ENCODE measurements around the gene COL4A1. TPM values are rescaled to one million over a fixed set of nuclear protein-coding genes. Genes with fewer than 3 reads are reported as not detected.

Gene COL4A1
- total RNA-seq, 1 experiment from 2014 or later = 4.8 TPM

GRCh38 chr13:110244976-110245375 is 62.0 kb downstream of the COL4A1 start:
- H3K36me3 Mint-ChIP-seq (ENCODE audit: insufficient read depth, unreplicated experiment) = no peaks in the 10 kb centered on the region
- no peak overlapping the region for H3K27ac Mint-ChIP-seq (ENCODE audit: unreplicated experiment)
- no peak overlapping the region for H3K4me3 Mint-ChIP-seq (ENCODE audit: unreplicated experiment)
- Histone ChIP-seq H3K9me3 (no peaks in the 10 kb centered on the region), H3K4me3 (ENCODE audit: low read depth, low read length) (no peak overlapping the region), H3K4me1 (peaks cover 10% of the 10 kb centered on the region), H3K36me3 (ENCODE audit: control insufficient read depth, insufficient read depth, low read length) (no peaks in the 10 kb centered on the region), H3K27me3 (replicated peaks; ENCODE audit: control insufficient read depth, insufficient read depth, low read length) (no peaks in the 10 kb centered on the region)
- no peaks in the 10 kb centered on the region for H3K27me3 Mint-ChIP-seq (ENCODE audit: insufficient read depth, unreplicated experiment)
- BruUV-seq (replicated peaks) = no TSS peak
- no peaks in the 10 kb centered on the region for H3K9me3 Mint-ChIP-seq (ENCODE audit: unreplicated experiment)
- H3K4me1 Mint-ChIP-seq (ENCODE audit: low read depth, unreplicated experiment) = peaks cover 10% of the 10 kb centered on the region
- no peak for DNase-seq
- ChIA-PET POLR2A (no interaction called here), CTCF (no interaction called here)
- intact Hi-C loops (cut with micrococcal nuclease; ENCODE audit: unreplicated experiment) = no loop called here
- TF ChIP-seq CTCF (IDR thresholded peaks at IDR 0.05; ENCODE audit: insufficient read depth in 1 of 2, low read depth in 1 of 2, low read length in 1 of 2, severe bottlenecking in 1 of 2, unreplicated experiment in 1 of 2) = no peak

- H3K9me3 ChIP-seq = no peaks in the 10 kb centered on the region
- no peak overlapping the region for H3K4me3 ChIP-seq (ENCODE audit: low read depth, low read length)
- H3K4me3 Mint-ChIP-seq (ENCODE audit: unreplicated experiment) = no peak overlapping the region
- no peaks in the 10 kb centered on the region for H3K9me3 Mint-ChIP-seq (ENCODE audit: unreplicated experiment)
- no peak for TF ChIP-seq CTCF (IDR thresholded peaks at IDR 0.05; ENCODE audit: insufficient read depth in 1 of 2, low read depth in 1 of 2, low read length in 1 of 2, severe bottlenecking in 1 of 2, unreplicated experiment in 1 of 2)
- H3K27ac Mint-ChIP-seq (ENCODE audit: unreplicated experiment) = no peak overlapping the region
- H3K36me3 ChIP-seq (ENCODE audit: control insufficient read depth, insufficient read depth, low read length) = no peaks in the 10 kb centered on the region
- no peak for DNase-seq
- CTCF ChIA-PET = no interaction called here
- H3K27me3 Mint-ChIP-seq (ENCODE audit: insufficient read depth, unreplicated experiment) = no peaks in the 10 kb centered on the region
- peaks cover 10% of the 10 kb centered on the region for H3K4me1 ChIP-seq
- H3K36me3 Mint-ChIP-seq (ENCODE audit: insufficient read depth, unreplicated experiment) = no peaks in the 10 kb centered on the region
- intact Hi-C loops (cut with micrococcal nuclease; ENCODE audit: unreplicated experiment) = no loop called here
- H3K27me3 ChIP-seq (replicated peaks; ENCODE audit: control insufficient read depth, insufficient read depth, low read length) = no peaks in the 10 kb centered on the region
- peaks cover 10% of the 10 kb centered on the region for H3K4me1 Mint-ChIP-seq (ENCODE audit: low read depth, unreplicated experiment)
- POLR2A ChIA-PET = no interaction called here
- no TSS peak for BruUV-seq (replicated peaks)
Observed at GRCh38 chr13:110244071-110244830, 62.7 kb downstream of the COL4A1 start.

- Histone ChIP-seq H3K9me3 (no peaks in the 10 kb centered on the region), H3K27me3 (replicated peaks; ENCODE audit: control insufficient read depth, insufficient read depth, low read length) (no peaks in the 10 kb centered on the region), H3K4me3 (ENCODE audit: low read depth, low read length) (no peak overlapping the region), H3K4me1 (peaks cover 5% of the 10 kb centered on the region; the same call in 1 of the 2 replicates), H3K36me3 (ENCODE audit: control insufficient read depth, insufficient read depth, low read length) (no peaks in the 10 kb centered on the region)
- CTCF ChIA-PET = interaction anchor here (0.6 kb wide), 1 partner anchor 19 kb away, joined by 3 read pairs; no protein-coding TSS in a partner anchor
- Mint-ChIP-seq H3K27ac (ENCODE audit: unreplicated experiment) (no peak overlapping the region), H3K4me1 (ENCODE audit: low read depth, unreplicated experiment) (peaks cover 6% of the 10 kb centered on the region), H3K4me3 (ENCODE audit: unreplicated experiment) (no peak overlapping the region), H3K9me3 (ENCODE audit: unreplicated experiment) (no peaks in the 10 kb centered on the region), H3K36me3 (ENCODE audit: insufficient read depth, unreplicated experiment) (no peaks in the 10 kb centered on the region), H3K27me3 (ENCODE audit: insufficient read depth, unreplicated experiment) (no peaks in the 10 kb centered on the region)
- no peak for DNase-seq
- BruUV-seq (replicated peaks) = no TSS peak
- POLR2A ChIA-PET = interaction anchor here (0.7 kb wide), 1 partner anchor 9 kb away, joined by 3 read pairs; no protein-coding TSS in a partner anchor
- intact Hi-C loops (cut with micrococcal nuclease; ENCODE audit: unreplicated experiment) = no loop called here
- TF ChIP-seq CTCF (IDR thresholded peaks at IDR 0.05; ENCODE audit: insufficient read depth in 1 of 2, low read depth in 1 of 2, low read length in 1 of 2, severe bottlenecking in 1 of 2, unreplicated experiment in 1 of 2) = no peak
Observed at GRCh38 chr13:110242615-110243014, 64.3 kb downstream of the COL4A1 start.
